Measurements from ENCODE around the gene MLPH. TPM values are rescaled to one million over a fixed set of nuclear protein-coding genes. Genes with fewer than 3 reads are reported as not detected.

The MLPH gene
- total RNA-seq, 1 donor, result 40.6 TPM

DNA sequence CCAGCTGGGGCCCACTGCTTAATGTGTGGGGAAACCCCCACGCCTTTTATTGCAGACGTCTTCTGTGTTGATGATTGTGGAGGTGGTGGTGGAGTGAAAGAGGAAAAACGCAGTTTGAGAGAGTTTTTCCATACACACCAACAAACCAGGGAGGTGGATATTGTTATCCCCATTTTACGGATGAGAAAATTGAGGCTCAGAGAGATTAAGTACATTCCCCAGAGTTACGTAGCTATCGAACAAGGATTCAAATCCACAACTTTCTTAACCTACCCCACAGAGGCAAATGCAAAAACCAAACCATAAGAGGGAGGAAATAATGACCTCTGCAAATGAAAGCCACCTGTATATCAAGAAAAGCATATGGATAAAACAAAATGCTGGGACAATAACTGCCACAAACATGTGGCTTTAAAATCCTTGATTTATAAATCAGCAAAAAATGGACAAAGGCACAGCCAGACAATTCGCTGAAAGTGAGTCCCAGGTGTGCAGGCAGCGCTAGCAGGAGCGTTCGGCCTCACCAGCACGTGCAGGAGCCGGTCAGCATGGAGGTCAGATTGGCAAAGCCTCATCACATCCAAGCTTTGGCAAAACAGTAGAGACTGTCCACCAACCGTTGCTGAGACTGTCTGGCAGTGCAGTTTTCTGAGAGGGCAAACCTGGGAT is 116.1 kb downstream of the MLPH start:
- no peak overlapping the region for H3K4me3 ChIP-seq (ENCODE audit: low read depth, low read length)
- TF ChIP-seq, protein P1, sequence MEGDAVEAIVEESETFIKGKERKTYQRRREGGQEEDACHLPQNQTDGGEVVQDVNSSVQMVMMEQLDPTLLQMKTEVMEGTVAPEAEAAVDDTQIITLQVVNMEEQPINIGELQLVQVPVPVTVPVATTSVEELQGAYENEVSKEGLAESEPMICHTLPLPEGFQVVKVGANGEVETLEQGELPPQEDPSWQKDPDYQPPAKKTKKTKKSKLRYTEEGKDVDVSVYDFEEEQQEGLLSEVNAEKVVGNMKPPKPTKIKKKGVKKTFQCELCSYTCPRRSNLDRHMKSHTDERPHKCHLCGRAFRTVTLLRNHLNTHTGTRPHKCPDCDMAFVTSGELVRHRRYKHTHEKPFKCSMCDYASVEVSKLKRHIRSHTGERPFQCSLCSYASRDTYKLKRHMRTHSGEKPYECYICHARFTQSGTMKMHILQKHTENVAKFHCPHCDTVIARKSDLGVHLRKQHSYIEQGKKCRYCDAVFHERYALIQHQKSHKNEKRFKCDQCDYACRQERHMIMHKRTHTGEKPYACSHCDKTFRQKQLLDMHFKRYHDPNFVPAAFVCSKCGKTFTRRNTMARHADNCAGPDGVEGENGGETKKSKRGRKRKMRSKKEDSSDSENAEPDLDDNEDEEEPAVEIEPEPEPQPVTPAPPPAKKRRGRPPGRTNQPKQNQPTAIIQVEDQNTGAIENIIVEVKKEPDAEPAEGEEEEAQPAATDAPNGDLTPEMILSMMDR (IDR thresholded peaks at IDR 0.05; ENCODE audit: insufficient read depth, low read depth, low read length), result no peak
- DNase-seq (ENCODE audit: low read depth), result no peak

DNA sequence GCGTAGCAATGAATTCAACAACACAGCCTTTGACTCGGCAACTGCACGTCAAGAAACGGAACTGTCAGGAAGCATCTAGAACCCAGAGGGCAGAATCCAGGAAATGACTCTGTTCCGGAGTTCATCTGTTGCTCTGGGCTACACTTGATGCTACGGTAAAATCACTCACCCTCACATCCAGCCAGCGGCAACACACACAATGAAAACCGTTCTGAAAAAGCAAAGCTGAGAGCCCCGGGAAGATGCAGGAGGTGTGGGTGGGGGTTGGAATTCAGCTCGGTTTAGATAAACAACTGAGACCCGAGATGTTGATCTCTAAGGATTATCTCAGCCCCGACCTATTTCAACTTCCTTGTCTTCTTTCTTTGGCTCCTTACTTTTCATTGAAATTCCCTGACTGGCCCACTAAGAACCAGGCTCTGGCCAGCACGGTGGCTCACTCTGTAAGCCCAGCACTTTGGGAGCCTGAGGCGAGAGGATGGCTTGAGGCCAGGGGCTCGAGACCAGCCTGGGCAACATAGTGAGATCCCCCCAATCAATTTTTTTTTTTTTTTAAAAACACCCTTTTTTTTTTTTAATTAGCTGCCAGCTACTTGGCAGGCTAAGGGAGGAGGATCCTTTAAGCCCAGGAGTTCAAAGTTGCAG is 116.8 kb downstream of the MLPH start:
- H3K4me3 ChIP-seq (ENCODE audit: low read depth, low read length), result no peak overlapping the region
- TF ChIP-seq, protein P1 (IDR thresholded peaks at IDR 0.05; ENCODE audit: insufficient read depth, low read depth, low read length), result no peak
- DNase-seq (ENCODE audit: low read depth), result peak; percentile 44

DNA sequence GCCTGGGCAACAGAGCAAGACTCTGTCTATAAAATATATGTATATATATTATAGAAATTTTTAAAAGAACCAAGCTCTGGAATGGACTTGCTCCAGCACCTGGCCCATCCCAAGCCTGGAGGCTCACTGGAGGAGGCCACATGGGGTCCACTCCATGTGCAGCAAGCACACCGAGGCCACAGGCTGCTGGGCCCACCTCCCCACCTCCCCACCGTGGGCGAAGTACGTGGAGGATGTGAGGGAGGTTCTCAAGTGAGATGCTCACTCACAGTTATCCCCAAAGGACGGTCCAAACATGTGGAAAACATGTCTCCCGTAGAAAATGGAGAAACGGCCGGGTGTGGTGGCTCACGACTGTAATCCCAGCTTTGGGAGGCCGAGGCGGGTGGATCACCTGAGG is 117.3 kb downstream of the MLPH start:
- TF ChIP-seq, protein P1 (IDR thresholded peaks at IDR 0.05; ENCODE audit: insufficient read depth, low read depth, low read length), result no peak
- DNase-seq (ENCODE audit: low read depth), result no peak
- no peak overlapping the region for H3K4me3 ChIP-seq (ENCODE audit: low read depth, low read length)

Small RNA genes lying within 50 kb of the gene (small RNA-seq; reads per million reads assigned to genes)
- gene MIR6811 (not detected), gene RNU6-1140P (1.1 reads per million, percentile 19 among the genes with 10 or more reads in this experiment)

Other genes with a start within 250 kb of the MLPH start
- gene COL6A3, start 73.1 kb upstream of the MLPH start, total RNA-seq, result 1,329 and 1,968 TPM in 2 replicates
- not detected in 2 replicates for gene PRLH, start 79.3 kb downstream of the MLPH start, total RNA-seq
- gene RAB17, start 103.5 kb downstream of the MLPH start, total RNA-seq, result 0.43 and 0.64 TPM in 2 replicates
- gene LRRFIP1, start 140.3 kb downstream of the MLPH start, total RNA-seq, result 63.5 and 64.3 TPM in 2 replicates